ENCODE results near the gene IKZF3.
A peak's percentile ranks its signal among the peaks of the same experiment; 100 is the strongest.

IKZF3 gene

DNA sequence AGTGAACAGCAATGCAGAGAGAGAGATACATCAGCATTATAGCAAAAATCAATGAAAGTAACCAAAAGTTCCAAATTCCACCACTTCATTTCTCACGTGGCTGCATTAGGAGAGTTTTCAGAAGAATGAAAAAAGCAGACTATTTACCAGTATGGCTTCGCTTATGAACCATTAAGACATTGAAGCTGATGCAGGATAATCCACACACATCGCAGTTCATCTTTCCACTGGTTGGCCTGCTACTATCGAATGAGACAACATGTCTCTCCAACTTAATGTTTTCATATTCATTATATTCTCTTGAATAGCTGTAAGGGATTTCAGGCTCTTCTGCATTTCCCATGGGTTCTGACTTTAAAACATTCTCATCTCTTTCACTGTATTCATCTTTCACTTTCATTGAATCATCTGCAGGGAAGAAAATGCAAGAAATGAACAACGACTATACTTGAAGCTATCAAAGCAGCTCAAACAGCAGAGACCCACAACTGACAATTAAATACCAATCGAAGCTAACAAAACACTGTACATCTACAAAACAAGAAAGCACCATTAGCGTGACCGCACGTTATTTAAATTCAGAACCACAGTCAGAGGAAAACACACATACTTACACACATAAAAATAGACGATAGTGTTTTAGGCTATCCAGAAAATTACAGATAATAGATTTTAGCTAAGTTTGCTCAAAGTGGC is 71.4 kb downstream of the IKZF3 start:
- Histone ChIP-seq H3K9me3 (ENCODE audit: insufficient read depth, low read length) (no peaks in the 10 kb centered on the region), H3K9me2 (replicated peaks; ENCODE audit: insufficient read depth, low read length) (no peaks in the 10 kb centered on the region), H3K4me2 (ENCODE audit: low read depth, low read length, poor library complexity, severe bottlenecking) (peak overlapping the region; percentile 59), H3K79me2 (ENCODE audit: insufficient read depth, low read length) (peaks cover 21% of the 10 kb centered on the region), H3K4me3 (ENCODE audit: insufficient read depth, low read length, poor library complexity, severe bottlenecking) (no peak overlapping the region), H3K36me3 (ENCODE audit: low read length) (peaks cover 40% of the 10 kb centered on the region), H3F3A (ENCODE audit: insufficient read depth) (peaks cover 35% of the 10 kb centered on the region), H2AFZ (ENCODE audit: low read depth, low read length, severe bottlenecking) (no peak overlapping the region), H3K27ac (ENCODE audit: low read depth, low read length) (peak overlapping the region; percentile 98), H3K27me3 (ENCODE audit: low read length) (no peaks in the 10 kb centered on the region), H3K9ac (ENCODE audit: low read length) (peak overlapping the region; percentile 34), H4K20me1 (ENCODE audit: low read depth, low read length) (no peaks in the 10 kb centered on the region)
- TF ChIP-seq, protein P1, sequence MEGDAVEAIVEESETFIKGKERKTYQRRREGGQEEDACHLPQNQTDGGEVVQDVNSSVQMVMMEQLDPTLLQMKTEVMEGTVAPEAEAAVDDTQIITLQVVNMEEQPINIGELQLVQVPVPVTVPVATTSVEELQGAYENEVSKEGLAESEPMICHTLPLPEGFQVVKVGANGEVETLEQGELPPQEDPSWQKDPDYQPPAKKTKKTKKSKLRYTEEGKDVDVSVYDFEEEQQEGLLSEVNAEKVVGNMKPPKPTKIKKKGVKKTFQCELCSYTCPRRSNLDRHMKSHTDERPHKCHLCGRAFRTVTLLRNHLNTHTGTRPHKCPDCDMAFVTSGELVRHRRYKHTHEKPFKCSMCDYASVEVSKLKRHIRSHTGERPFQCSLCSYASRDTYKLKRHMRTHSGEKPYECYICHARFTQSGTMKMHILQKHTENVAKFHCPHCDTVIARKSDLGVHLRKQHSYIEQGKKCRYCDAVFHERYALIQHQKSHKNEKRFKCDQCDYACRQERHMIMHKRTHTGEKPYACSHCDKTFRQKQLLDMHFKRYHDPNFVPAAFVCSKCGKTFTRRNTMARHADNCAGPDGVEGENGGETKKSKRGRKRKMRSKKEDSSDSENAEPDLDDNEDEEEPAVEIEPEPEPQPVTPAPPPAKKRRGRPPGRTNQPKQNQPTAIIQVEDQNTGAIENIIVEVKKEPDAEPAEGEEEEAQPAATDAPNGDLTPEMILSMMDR (IDR thresholded peaks at IDR 0.05; ENCODE audit: insufficient read depth, low read length, poor library complexity, severe bottlenecking) = no peak
- no peak for TF ChIP-seq EZH2phosphoT487 (conservative IDR thresholded peaks at IDR 0.05; ENCODE audit: low read length)

DNA sequence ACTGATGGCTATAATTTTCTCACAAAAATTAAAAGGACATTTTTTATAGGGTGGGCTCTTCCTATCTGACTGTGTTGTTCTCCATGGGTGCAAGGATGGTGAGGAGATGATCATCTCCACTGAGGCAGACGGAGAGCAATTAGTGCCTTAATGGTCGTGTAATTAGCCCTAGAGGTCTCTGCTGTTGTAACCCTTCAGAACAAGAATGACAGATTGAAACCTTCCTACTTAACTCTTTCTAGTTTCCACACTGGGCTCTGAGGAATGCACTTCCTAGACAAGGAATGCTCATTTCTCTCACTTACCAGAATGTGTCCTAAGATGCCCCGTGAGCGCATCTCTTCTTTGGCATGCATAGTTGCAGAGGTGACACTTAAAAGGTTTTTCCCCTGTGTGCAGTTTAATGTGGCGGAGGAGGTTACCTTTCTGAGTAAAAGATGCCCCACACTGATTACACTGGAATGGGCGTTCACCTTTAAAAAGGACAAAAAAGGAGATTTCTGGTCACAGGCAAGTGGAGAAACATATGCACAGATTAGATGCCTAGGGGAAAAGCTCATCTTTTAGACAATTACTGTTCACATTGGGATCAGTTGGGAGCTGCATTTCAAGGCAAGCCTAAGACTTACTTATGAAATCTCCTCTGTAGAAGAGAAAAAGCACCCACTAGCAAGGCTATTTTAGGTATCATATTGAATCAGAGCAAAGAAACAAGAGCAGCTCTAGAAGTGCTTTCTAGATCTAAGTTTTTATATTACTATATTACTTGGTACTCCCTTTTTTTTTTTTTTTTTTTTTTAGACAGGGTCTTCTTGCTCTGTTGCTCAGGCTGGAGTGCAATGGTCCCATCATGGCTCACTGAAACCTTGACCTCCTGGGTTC is 72.8 kb downstream of the IKZF3 start:
- peaks cover 48% of the 10 kb centered on the region for H3F3A ChIP-seq (ENCODE audit: insufficient read depth)
- no peak overlapping the region for H2AFZ ChIP-seq (ENCODE audit: low read depth, low read length, severe bottlenecking)
- peaks cover 30% of the 10 kb centered on the region for H3K79me2 ChIP-seq (ENCODE audit: insufficient read depth, low read length)
- no peaks in the 10 kb centered on the region for H4K20me1 ChIP-seq (ENCODE audit: low read depth, low read length)
- peak overlapping the region; percentile 98; the same call in 1 of the 2 replicates for H3K27ac ChIP-seq (ENCODE audit: low read depth, low read length)
- peaks cover 54% of the 10 kb centered on the region for H3K36me3 ChIP-seq (ENCODE audit: low read length)
- H3K27me3 ChIP-seq (ENCODE audit: low read length) = no peaks in the 10 kb centered on the region
- H3K9me2 ChIP-seq (replicated peaks; ENCODE audit: insufficient read depth, low read length) = no peaks in the 10 kb centered on the region
- H3K4me2 ChIP-seq (ENCODE audit: low read depth, low read length, poor library complexity, severe bottlenecking) = no peak overlapping the region
- H3K4me3 ChIP-seq (ENCODE audit: insufficient read depth, low read length, poor library complexity, severe bottlenecking) = no peak overlapping the region
- TF ChIP-seq, protein P1 (IDR thresholded peaks at IDR 0.05; ENCODE audit: insufficient read depth, low read length, poor library complexity, severe bottlenecking) = no peak
- no peak for TF ChIP-seq EZH2phosphoT487 (conservative IDR thresholded peaks at IDR 0.05; ENCODE audit: low read length)
- H3K9ac ChIP-seq (ENCODE audit: low read length) = no peak overlapping the region
- no peaks in the 10 kb centered on the region for H3K9me3 ChIP-seq (ENCODE audit: insufficient read depth, low read length)

DNA sequence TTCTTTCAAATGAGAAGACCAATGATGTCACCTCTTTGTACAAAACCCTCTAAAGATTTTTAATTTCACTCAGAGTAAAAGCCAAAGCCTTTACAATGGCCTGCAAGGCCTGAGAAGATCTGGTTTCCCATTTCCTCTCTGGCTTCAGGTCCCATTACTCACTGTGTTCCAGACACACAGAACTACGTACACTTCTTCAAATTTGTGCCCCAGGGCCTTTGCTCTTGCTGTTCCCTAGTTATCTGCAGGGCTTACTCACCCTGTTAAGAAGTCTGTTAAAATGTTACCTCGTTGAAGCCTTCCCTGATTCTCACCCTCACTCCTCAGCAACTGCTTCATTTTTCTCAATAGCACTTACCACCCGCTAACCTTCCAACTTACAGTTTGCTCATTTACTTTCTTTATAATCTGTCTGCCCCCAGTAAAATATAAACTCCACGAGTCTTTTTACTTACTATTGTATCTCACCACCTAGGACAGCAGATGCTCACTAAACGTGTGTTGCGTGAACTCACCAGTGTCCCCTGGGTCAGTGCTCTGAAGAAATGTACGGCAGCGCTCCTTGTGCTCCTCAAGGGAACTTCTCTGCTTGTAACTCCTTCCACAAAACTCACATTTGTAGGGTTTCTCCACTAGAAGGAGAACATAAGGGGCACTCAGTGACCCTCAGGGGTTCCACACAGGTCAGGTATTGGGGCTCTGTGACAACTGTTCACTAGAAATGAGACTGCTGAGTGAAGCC is 76.2 kb downstream of the IKZF3 start:
- Histone ChIP-seq H3K27me3 (ENCODE audit: low read length) (no peaks in the 10 kb centered on the region), H3K9me3 (ENCODE audit: insufficient read depth, low read length) (no peaks in the 10 kb centered on the region), H3K79me2 (ENCODE audit: insufficient read depth, low read length) (peaks cover 21% of the 10 kb centered on the region; the same call in 1 of the 2 replicates), H3F3A (ENCODE audit: insufficient read depth) (peaks cover 30% of the 10 kb centered on the region), H3K36me3 (ENCODE audit: low read length) (peaks cover 70% of the 10 kb centered on the region), H2AFZ (ENCODE audit: low read depth, low read length, severe bottlenecking) (no peak overlapping the region), H3K4me3 (ENCODE audit: insufficient read depth, low read length, poor library complexity, severe bottlenecking) (no peak overlapping the region), H3K9ac (ENCODE audit: low read length) (no peak overlapping the region), H3K9me2 (replicated peaks; ENCODE audit: insufficient read depth, low read length) (no peaks in the 10 kb centered on the region), H3K4me2 (ENCODE audit: low read depth, low read length, poor library complexity, severe bottlenecking) (no peak overlapping the region), H4K20me1 (ENCODE audit: low read depth, low read length) (no peaks in the 10 kb centered on the region), H3K27ac (ENCODE audit: low read depth, low read length) (peak overlapping the region; percentile 51)
- TF ChIP-seq EZH2phosphoT487 (conservative IDR thresholded peaks at IDR 0.05; ENCODE audit: low read length) = no peak
- TF ChIP-seq, protein P1 (IDR thresholded peaks at IDR 0.05; ENCODE audit: insufficient read depth, low read length, poor library complexity, severe bottlenecking) = no peak

Data from SU-DHL-6 (cell line).